Retinal pigment epithelial cell (primary cell): ENCODE measurements around the gene NKX6-2.
"Not testable (repeated sequence)": the region's sequence is repeated elsewhere in the genome, so short reads cannot be mapped to it uniquely, and the experiment has no call there.

Experiments used
- DNase-seq: peaks from one replicate; pipeline ENCODE4 v3.0.0-alpha.2; 2010; ENCODE audit warnings: low read depth
- H3K4me3 ChIP-seq: 2 replicates; pipeline ENCODE4 v1.5.1; 2011; ENCODE audit warnings: mild to moderate bottlenecking, low read length, control low read depth, moderate library complexity
- TF ChIP-seq, protein P1 (sequence below): conservative IDR thresholded peaks from 2 replicates; pipeline ENCODE4 v1.5.1; 2011; ENCODE audit warnings: low read depth, low read length, control low read depth, inconsistent platforms

Gene NKX6-2

GRCh38 chr10:132802694-132803320 is 16.9 kb upstream of the NKX6-2 start:
- H3K4me3 ChIP-seq, result no peak overlapping the region
- DNase-seq, result no peak
- TF ChIP-seq, protein P1, sequence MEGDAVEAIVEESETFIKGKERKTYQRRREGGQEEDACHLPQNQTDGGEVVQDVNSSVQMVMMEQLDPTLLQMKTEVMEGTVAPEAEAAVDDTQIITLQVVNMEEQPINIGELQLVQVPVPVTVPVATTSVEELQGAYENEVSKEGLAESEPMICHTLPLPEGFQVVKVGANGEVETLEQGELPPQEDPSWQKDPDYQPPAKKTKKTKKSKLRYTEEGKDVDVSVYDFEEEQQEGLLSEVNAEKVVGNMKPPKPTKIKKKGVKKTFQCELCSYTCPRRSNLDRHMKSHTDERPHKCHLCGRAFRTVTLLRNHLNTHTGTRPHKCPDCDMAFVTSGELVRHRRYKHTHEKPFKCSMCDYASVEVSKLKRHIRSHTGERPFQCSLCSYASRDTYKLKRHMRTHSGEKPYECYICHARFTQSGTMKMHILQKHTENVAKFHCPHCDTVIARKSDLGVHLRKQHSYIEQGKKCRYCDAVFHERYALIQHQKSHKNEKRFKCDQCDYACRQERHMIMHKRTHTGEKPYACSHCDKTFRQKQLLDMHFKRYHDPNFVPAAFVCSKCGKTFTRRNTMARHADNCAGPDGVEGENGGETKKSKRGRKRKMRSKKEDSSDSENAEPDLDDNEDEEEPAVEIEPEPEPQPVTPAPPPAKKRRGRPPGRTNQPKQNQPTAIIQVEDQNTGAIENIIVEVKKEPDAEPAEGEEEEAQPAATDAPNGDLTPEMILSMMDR, result no peak

GRCh38 chr10:132802048-132802447 is 16.1 kb upstream of the NKX6-2 start:
- TF ChIP-seq, protein P1, result no peak
- no peak overlapping the region for H3K4me3 ChIP-seq
- DNase-seq, result no peak

- H3K4me3 ChIP-seq, result no peak overlapping the region
- TF ChIP-seq, protein P1, result no peak
- DNase-seq, result no peak
Measured at GRCh38 chr10:132799865-132800264, 13.9 kb upstream of the NKX6-2 start.

DNA sequence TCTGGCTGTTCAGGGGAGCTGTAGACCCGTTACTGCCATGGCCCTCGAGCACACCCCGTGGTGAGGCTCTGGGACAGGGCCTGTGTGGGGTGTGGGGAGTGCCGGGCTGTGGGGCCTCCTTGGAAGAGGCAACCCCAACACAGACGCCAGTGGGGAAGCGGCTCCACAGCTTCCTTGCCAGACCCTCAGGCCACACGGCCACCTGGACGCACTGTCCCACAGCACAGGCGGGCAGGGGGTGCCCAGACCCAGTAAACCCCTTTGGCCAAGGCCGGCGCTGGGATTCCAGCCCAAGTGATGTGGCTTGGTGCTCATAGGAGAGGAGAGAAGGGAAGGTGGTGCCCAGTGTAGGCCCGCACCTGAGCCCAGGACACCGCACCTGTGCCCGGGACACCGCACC is 12.9 kb upstream of the NKX6-2 start:
- no peak overlapping the region for H3K4me3 ChIP-seq
- TF ChIP-seq, protein P1, result no peak
- DNase-seq, result no peak

- no peak overlapping the region for H3K4me3 ChIP-seq
Measured at GRCh38 chr10:132798403-132798802, 12.5 kb upstream of the NKX6-2 start.

GRCh38 chr10:132797986-132798385 is 12.0 kb upstream of the NKX6-2 start:
- not testable (repeated sequence) for H3K4me3 ChIP-seq, DNase-seq

More at GRCh38 chr10:132798403-132798802, 12.5 kb upstream of the NKX6-2 start:
- TF ChIP-seq, protein P1, result no peak
- DNase-seq, result no peak

- H3K4me3 ChIP-seq, result no peak overlapping the region
- no peak for DNase-seq
- TF ChIP-seq, protein P1, result no peak
Measured at GRCh38 chr10:132796846-132797245, 10.9 kb upstream of the NKX6-2 start.
